ENCODE measurements around the gene TGFBR3. TPM values are rescaled to one million over a fixed set of nuclear protein-coding genes. Genes with fewer than 3 reads are reported as not detected.

The TGFBR3 gene
- total and polyA plus RNA-seq, 9 donors = 92.4 to 442 (median 165) TPM

DNA sequence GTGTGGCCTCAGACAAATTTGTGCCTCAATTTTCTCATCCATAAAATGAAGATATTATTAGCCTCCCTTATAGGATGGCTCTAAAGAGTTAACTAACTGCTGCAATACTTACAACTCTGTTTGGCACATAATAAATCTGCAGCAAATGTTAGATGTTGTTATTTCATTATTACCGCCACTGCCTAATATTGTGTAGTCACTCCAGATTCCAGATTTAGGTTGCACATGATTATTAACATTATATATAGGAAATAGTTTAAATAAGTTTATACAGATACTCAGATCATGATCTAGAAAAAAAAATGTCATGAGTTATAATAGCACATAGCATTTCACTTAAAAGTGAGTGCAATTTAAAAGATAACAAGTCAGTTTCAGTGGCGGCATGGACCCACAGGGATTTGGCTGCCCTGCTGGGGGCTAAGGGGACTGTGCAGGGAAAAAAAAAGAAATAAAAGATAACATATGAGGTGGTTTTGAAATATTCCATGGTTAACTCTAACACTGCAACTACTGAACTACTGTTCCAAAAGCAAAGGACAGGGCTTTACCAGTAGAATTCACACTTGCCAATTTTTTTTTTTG lies 170.4 kb downstream of the TGFBR3 start:
- intact Hi-C loops (cut with DNase I) = no loop called here
- 81 to 91% (median 90%) methylated on average over 2 of the region's 2 CpGs for WGBS, 3 donors
- Histone ChIP-seq H3K4me1 (ENCODE audit: insufficient read depth) (peaks cover 14% of the 10 kb centered on the region), H3K27ac (no peak overlapping the region), H3K9me3 (no peaks in the 10 kb centered on the region), H3K4me3 (no peak overlapping the region), H3K36me3 (no peaks in the 10 kb centered on the region), H3K27me3 (no peaks in the 10 kb centered on the region)
- no peak for DNase-seq
- no peak for TF ChIP-seq EP300 (IDR thresholded peaks at IDR 0.05)
- no peak for TF ChIP-seq CTCF (IDR thresholded peaks at IDR 0.05)
- TF ChIP-seq POLR2A (IDR thresholded peaks at IDR 0.05) = no peak

- H3K9me3 ChIP-seq = no peaks in the 10 kb centered on the region
- 91 to 92% (median 91%) methylated on average over 8 of the region's 8 CpGs for WGBS, 3 donors
- H3K36me3 ChIP-seq = no peaks in the 10 kb centered on the region
- H3K4me1 ChIP-seq (ENCODE audit: insufficient read depth) = peaks cover 14% of the 10 kb centered on the region
- TF ChIP-seq POLR2A (IDR thresholded peaks at IDR 0.05) (no peak), EP300 (IDR thresholded peaks at IDR 0.05) (no peak), CTCF (IDR thresholded peaks at IDR 0.05) (no peak)
- intact Hi-C loops (cut with DNase I) = no loop called here
- H3K27me3 ChIP-seq = no peaks in the 10 kb centered on the region
- no peak overlapping the region for H3K27ac ChIP-seq
- DNase-seq = no peak
- no peak overlapping the region for H3K4me3 ChIP-seq
Measured at GRCh38 chr1:91714867-91715381, 171.0 kb downstream of the TGFBR3 start.

GRCh38 chr1:91712981-91713841 lies 172.7 kb downstream of the TGFBR3 start:
- H3K9me3 ChIP-seq = no peaks in the 10 kb centered on the region
- H3K36me3 ChIP-seq = no peaks in the 10 kb centered on the region
- DNase-seq = peak; percentile 63 to 78 (median 69)
- intact Hi-C loops (cut with DNase I) = no loop called here
- WGBS, 3 donors = 7 to 11% (median 8%) methylated on average over 15 of the region's 15 CpGs
- no peak for TF ChIP-seq POLR2A (IDR thresholded peaks at IDR 0.05)
- peak; percentile 21 for TF ChIP-seq EP300 (IDR thresholded peaks at IDR 0.05)
- no peak for TF ChIP-seq CTCF (IDR thresholded peaks at IDR 0.05)
- peak overlapping the region; percentile 30 to 79 for H3K27ac ChIP-seq
- peaks cover 14% of the 10 kb centered on the region for H3K4me1 ChIP-seq (ENCODE audit: insufficient read depth)
- H3K27me3 ChIP-seq = no peaks in the 10 kb centered on the region
- H3K4me3 ChIP-seq = no peak overlapping the region

GRCh38 chr1:91712393-91712792 lies 173.6 kb downstream of the TGFBR3 start:
- H3K4me1 ChIP-seq (ENCODE audit: insufficient read depth) = peaks cover 14% of the 10 kb centered on the region
- peak overlapping the region; percentile 30 to 79 for H3K27ac ChIP-seq
- H3K4me3 ChIP-seq = no peak overlapping the region
- DNase-seq = no peak
- H3K36me3 ChIP-seq = no peaks in the 10 kb centered on the region
- H3K9me3 ChIP-seq = no peaks in the 10 kb centered on the region
- TF ChIP-seq CTCF (IDR thresholded peaks at IDR 0.05) = no peak
- TF ChIP-seq POLR2A (IDR thresholded peaks at IDR 0.05) = no peak
- TF ChIP-seq EP300 (IDR thresholded peaks at IDR 0.05) = no peak
- intact Hi-C loops (cut with DNase I) = no loop called here
- H3K27me3 ChIP-seq = no peaks in the 10 kb centered on the region
- WGBS, 3 donors = 41 to 47% (median 45%) methylated on average over 3 of the region's 3 CpGs
